NCI-H460 (cell line): ENCODE data around the gene ZC4H2. TPM values are rescaled to one million over a fixed set of nuclear protein-coding genes. Genes with fewer than 3 reads are reported as not detected.
"Not testable (repeated sequence)": the region's sequence is repeated elsewhere in the genome, so short reads cannot be mapped to it uniquely, and the experiment has no call there.

Experiments used
- DNase-seq: peaks from one replicate; pipeline ENCODE4 v3.0.0-alpha.2; 2016; ENCODE audit warnings: low read depth; ENCODE audit errors: extremely low read depth
- polyA plus RNA-seq: library from polyadenylated mRNA; depleted of rRNA; stranded (reverse); fragments of >200 nt; gene quantifications from 2 replicates; pipeline ENCODE4 v1.2.3, GENCODE V29; 2014; cell fraction: nucleus; rRNA removed
- total RNA-seq: library from RNA; depleted of rRNA; stranded (reverse); fragments of >200 nt; shearing (Covaris generic); gene quantifications from 2 replicates; pipeline ENCODE4 v1.2.3, GENCODE V29; 2014; rRNA removed

Gene ZC4H2
- 5.0 and 5.6 TPM in 2 replicates for total RNA-seq
- polyA plus RNA-seq = 6.7 and 9.6 TPM in 2 replicates

- peak; percentile 44 for DNase-seq
Observed at GRCh38 chrX:64975989-64976672, at the start of gene ZC4H2. ZC4H2 (minus strand) TSS chrX:64976450; CDS start chrX:64976377, 73 bp downstream.

- DNase-seq = no peak
Observed at GRCh38 chrX:65017451-65017850, 41.2 kb upstream of the ZC4H2 start.

- no peak for DNase-seq
Observed at GRCh38 chrX:65014230-65014629, 38.0 kb upstream of the ZC4H2 start.

- no peak for DNase-seq
Observed at GRCh38 chrX:65009459-65009858, 33.2 kb upstream of the ZC4H2 start.

GRCh38 chrX:65002208-65002607, 26.0 kb upstream of the ZC4H2 start:
- DNase-seq = not testable (repeated sequence)

- DNase-seq = no peak
Observed at GRCh38 chrX:64996805-64997204, 20.6 kb upstream of the ZC4H2 start.

- DNase-seq = no peak
Observed at GRCh38 chrX:64994131-64994798, 18.0 kb upstream of the ZC4H2 start.

GRCh38 chrX:64977830-64978229, 1.6 kb upstream of the ZC4H2 start:
- DNase-seq = no peak

- DNase-seq = no peak
Observed at GRCh38 chrX:64977051-64977450, 801 bp upstream of the ZC4H2 start.

GRCh38 chrX:64976673-64977040, 407 bp upstream of the ZC4H2 start:
- no peak for DNase-seq

GRCh38 chrX:64975491-64975890, 759 bp downstream of the ZC4H2 start:
- no peak for DNase-seq

GRCh38 chrX:64925480-64925879, 50.8 kb downstream of the ZC4H2 start:
- no peak for DNase-seq

GRCh38 chrX:64908121-64908520, 68.1 kb downstream of the ZC4H2 start:
- DNase-seq = no peak

GRCh38 chrX:64894454-64895038, 81.7 kb downstream of the ZC4H2 start:
- DNase-seq = no peak

- peak; percentile 1 for DNase-seq
Observed at GRCh38 chrX:64885850-64886249, 90.4 kb downstream of the ZC4H2 start.

GRCh38 chrX:64878709-64879108, 97.5 kb downstream of the ZC4H2 start:
- not testable (repeated sequence) for DNase-seq

GRCh38 chrX:64867217-64867616, 109.0 kb downstream of the ZC4H2 start:
- no peak for DNase-seq

Other genes with a start within 250 kb of the ZC4H2 start
- gene ZC3H12B, start 58.4 kb upstream of the ZC4H2 start, total RNA-seq = 0.07 TPM in 1 of 2 replicates, not detected in the other